Upper lobe of right lung (tissue), 1 donor: ENCODE measurements around the gene LRRC34. TPM values are rescaled to one million over a fixed set of nuclear protein-coding genes. Genes with fewer than 3 reads are reported as not detected.

Source experiments
- ATAC-seq: fragments of 200-7000 bp; cut with Tn5 transposase; one replicate; pipeline ENCODE4 v1.9.1; 2020; ENCODE audit warnings: mild to moderate bottlenecking, moderate library complexity
- DNase-seq: peaks from one replicate; pipeline ENCODE4 v3.0.0-alpha.2; 2020
- H3K27ac ChIP-seq: fragments of 200-600 bp; one replicate; pipeline ENCODE4 v1.8.0; 2022
- H3K27me3 ChIP-seq: fragments of 200-600 bp; one replicate; pipeline ENCODE4 v1.8.0; 2022; ENCODE audit warnings: mild to moderate bottlenecking
- H3K36me3 ChIP-seq: fragments of 200-600 bp; one replicate; pipeline ENCODE4 v1.8.0; 2022
- H3K4me1 ChIP-seq: fragments of 200-600 bp; one replicate; pipeline ENCODE4 v1.8.0; 2022
- H3K4me3 ChIP-seq: fragments of 200-600 bp; one replicate; pipeline ENCODE4 v1.8.0; 2022; ENCODE audit warnings: mild to moderate bottlenecking
- H3K9me3 ChIP-seq: fragments of 200-600 bp; one replicate; pipeline ENCODE4 v1.8.0; 2022
- CTCF ChIP-seq: fragments of 200-600 bp; IDR thresholded peaks from one replicate; pipeline ENCODE4 v1.8.0; 2022; ENCODE audit warnings: antibody characterized with exemption
- intact Hi-C: fragments of 100-400 bp; cut with DNase I; formaldehyde crosslinking; loops from one replicate; pipeline ENCODE4 v1.11.0; 2022
- long read RNA-seq: library from polyadenylated mRNA; unstranded; transcript quantifications from one replicate; pipeline ENCODE4 v2.0.0, GENCODE V29; 2021
- total RNA-seq: library from RNA; stranded (reverse); fragmentation: NEBNext Ultra II Directional; extraction: Animal tissue kit (Norgen Biotek cat#: 25700); gene quantifications from one replicate; pipeline ENCODE4 v1.2.1, GENCODE V29; 2021
- donor health status: DM: no; HTN: yes; CAD: no; lungs with severe emphysema.

The LRRC34 gene
- total RNA-seq: 0.98 TPM
- long read RNA-seq: 0 reads

- no peak for TF ChIP-seq CTCF
- Histone ChIP-seq H3K27ac (peak within 1 kb of the TSS; percentile 80), H3K9me3 (no peaks in the 10 kb centered on the region), H3K4me1 (peaks cover 3% of the 10 kb centered on the region), H3K36me3 (no peaks in the 10 kb centered on the region), H3K4me3 (peak within 1 kb of the TSS; percentile 64), H3K27me3 (no peaks in the 10 kb centered on the region)
- peak; percentile 93 for ATAC-seq
- intact Hi-C loops: no loop called here
- peak; percentile 91 for DNase-seq
Measured at GRCh38 chr3:169812332-169813235, at the start of gene LRRC34, which contains the start of gene LRRIQ4. Gene LRRC34 (minus strand): TSS chr3:169812904. CDS start chr3:169812548, 356 bp downstream. Gene LRRIQ4 (plus strand): TSS chr3:169812870. CDS start chr3:169821922, 9,052 bp downstream.

GRCh38 chr3:169861871-169862270 is 49.2 kb upstream of the LRRC34 start:
- TF ChIP-seq CTCF: no peak
- intact Hi-C loops: no loop called here
- no peak overlapping the region for H3K4me3 ChIP-seq
- H3K27me3 ChIP-seq: no peaks in the 10 kb centered on the region
- peaks cover 3% of the 10 kb centered on the region for H3K4me1 ChIP-seq
- H3K9me3 ChIP-seq: no peaks in the 10 kb centered on the region
- H3K36me3 ChIP-seq: no peaks in the 10 kb centered on the region
- H3K27ac ChIP-seq: no peak overlapping the region
- DNase-seq: no peak
- ATAC-seq: no peak

- H3K27me3 ChIP-seq: no peaks in the 10 kb centered on the region
- no peaks in the 10 kb centered on the region for H3K36me3 ChIP-seq
- no peaks in the 10 kb centered on the region for H3K4me1 ChIP-seq
- no peak overlapping the region for H3K4me3 ChIP-seq
- no peaks in the 10 kb centered on the region for H3K9me3 ChIP-seq
- DNase-seq (no peak), ATAC-seq (no peak)
- intact Hi-C loops: no loop called here
- no peak overlapping the region for H3K27ac ChIP-seq
- TF ChIP-seq CTCF: no peak
Measured at GRCh38 chr3:169857811-169858210, 45.1 kb upstream of the LRRC34 start.

- no peak for TF ChIP-seq CTCF
Measured at GRCh38 chr3:169855514-169855913, 42.8 kb upstream of the LRRC34 start.

GRCh38 chr3:169850618-169851017 is 37.9 kb upstream of the LRRC34 start:
- H3K27me3 ChIP-seq: no peaks in the 10 kb centered on the region
- H3K27ac ChIP-seq: no peak overlapping the region
- H3K4me3 ChIP-seq: no peak overlapping the region
- H3K36me3 ChIP-seq: no peaks in the 10 kb centered on the region
- no peaks in the 10 kb centered on the region for H3K9me3 ChIP-seq
- intact Hi-C loops: no loop called here
- TF ChIP-seq CTCF: no peak
- DNase-seq (no peak), ATAC-seq (no peak)
- no peaks in the 10 kb centered on the region for H3K4me1 ChIP-seq

More at GRCh38 chr3:169855514-169855913, 42.8 kb upstream of the LRRC34 start:
- H3K4me3 ChIP-seq: no peak overlapping the region
- ATAC-seq (no peak), DNase-seq (no peak)
- no peaks in the 10 kb centered on the region for H3K27me3 ChIP-seq
- intact Hi-C loops: no loop called here
- no peaks in the 10 kb centered on the region for H3K36me3 ChIP-seq
- no peaks in the 10 kb centered on the region for H3K4me1 ChIP-seq
- no peak overlapping the region for H3K27ac ChIP-seq
- no peaks in the 10 kb centered on the region for H3K9me3 ChIP-seq
